ENCODE data around the gene PLCG2.

Gene PLCG2

DNA sequence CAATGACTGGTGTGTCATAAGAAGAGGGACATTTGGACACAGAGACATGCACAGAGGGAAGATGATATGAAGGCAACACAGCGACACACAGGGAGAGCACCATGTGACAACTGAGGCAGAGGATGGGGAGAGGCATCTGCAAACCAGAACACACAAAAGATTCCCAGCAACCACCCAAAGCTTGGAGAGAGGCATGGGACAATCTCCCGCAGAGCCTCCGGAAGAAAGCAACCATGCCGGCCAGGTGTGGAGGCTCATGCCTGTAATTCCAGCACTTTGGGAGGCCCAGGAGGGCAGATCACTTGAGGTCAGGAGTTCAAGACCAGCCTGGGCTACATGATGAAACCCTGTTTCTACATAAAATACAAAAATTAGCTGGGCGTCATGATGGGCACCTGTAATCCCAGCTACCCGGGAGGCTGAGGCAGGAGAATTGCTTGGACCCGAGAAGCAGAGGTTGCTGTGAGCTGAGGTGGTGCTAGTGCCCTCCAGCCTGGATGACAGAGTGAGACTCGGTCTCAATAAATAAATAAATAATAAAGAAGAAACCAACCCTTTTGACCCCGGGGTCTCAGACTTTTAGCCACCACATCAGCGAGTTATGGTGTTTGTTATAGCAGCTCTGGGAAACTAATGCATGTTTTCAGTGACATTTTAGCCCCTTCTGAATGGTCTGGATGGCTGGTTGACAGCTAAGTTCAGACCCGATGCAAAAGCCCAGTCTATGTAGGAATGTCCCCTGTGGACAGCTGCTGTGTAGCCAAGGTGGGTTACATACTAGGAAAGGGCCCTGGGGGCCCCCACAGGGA lies 13.8 kb upstream of the PLCG2 start:
- ATAC-seq = no peak
- no peak for TF ChIP-seq TCF4 (CRISPR knock-in tag; IDR thresholded peaks at IDR 0.05; ENCODE audit: borderline replicate concordance)
- no peak for TF ChIP-seq ZFP30 (CRISPR knock-in tag; IDR thresholded peaks at IDR 0.05)
- TF ChIP-seq ARNTL (CRISPR knock-in tag; IDR thresholded peaks at IDR 0.05; ENCODE audit: borderline replicate concordance, low read depth) = no peak
- TF ChIP-seq BACH2 (CRISPR knock-in tag; IDR thresholded peaks at IDR 0.05; ENCODE audit: borderline replicate concordance) = no peak
- no peak for TF ChIP-seq RARB (CRISPR knock-in tag; IDR thresholded peaks at IDR 0.05)
- TF ChIP-seq, protein P1, sequence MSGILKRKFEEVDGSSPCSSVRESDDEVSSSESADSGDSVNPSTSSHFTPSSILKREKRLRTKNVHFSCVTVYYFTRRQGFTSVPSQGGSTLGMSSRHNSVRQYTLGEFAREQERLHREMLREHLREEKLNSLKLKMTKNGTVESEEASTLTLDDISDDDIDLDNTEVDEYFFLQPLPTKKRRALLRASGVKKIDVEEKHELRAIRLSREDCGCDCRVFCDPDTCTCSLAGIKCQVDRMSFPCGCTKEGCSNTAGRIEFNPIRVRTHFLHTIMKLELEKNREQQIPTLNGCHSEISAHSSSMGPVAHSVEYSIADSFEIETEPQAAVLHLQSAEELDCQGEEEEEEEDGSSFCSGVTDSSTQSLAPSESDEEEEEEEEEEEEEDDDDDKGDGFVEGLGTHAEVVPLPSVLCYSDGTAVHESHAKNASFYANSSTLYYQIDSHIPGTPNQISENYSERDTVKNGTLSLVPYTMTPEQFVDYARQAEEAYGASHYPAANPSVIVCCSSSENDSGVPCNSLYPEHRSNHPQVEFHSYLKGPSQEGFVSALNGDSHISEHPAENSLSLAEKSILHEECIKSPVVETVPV (CRISPR knock-in tag; IDR thresholded peaks at IDR 0.05) = no peak
- no peak for TF ChIP-seq SNAI2 (CRISPR knock-in tag; IDR thresholded peaks at IDR 0.05)
- TF ChIP-seq CSDC2 (CRISPR knock-in tag; IDR thresholded peaks at IDR 0.05) = no peak
- no peak for TF ChIP-seq PPARA (CRISPR knock-in tag; IDR thresholded peaks at IDR 0.05; ENCODE audit: borderline replicate concordance)
- TF ChIP-seq, protein P2, sequence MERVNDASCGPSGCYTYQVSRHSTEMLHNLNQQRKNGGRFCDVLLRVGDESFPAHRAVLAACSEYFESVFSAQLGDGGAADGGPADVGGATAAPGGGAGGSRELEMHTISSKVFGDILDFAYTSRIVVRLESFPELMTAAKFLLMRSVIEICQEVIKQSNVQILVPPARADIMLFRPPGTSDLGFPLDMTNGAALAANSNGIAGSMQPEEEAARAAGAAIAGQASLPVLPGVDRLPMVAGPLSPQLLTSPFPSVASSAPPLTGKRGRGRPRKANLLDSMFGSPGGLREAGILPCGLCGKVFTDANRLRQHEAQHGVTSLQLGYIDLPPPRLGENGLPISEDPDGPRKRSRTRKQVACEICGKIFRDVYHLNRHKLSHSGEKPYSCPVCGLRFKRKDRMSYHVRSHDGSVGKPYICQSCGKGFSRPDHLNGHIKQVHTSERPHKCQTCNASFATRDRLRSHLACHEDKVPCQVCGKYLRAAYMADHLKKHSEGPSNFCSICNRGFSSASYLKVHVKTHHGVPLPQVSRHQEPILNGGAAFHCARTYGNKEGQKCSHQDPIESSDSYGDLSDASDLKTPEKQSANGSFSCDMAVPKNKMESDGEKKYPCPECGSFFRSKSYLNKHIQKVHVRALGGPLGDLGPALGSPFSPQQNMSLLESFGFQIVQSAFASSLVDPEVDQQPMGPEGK (CRISPR knock-in tag; IDR thresholded peaks at IDR 0.05; ENCODE audit: borderline replicate concordance) = no peak
- no peak for TF ChIP-seq OSR1 (CRISPR knock-in tag; IDR thresholded peaks at IDR 0.05)
- TF ChIP-seq ZNF8 (CRISPR knock-in tag; IDR thresholded peaks at IDR 0.05) = no peak
- TF ChIP-seq, protein P3, sequence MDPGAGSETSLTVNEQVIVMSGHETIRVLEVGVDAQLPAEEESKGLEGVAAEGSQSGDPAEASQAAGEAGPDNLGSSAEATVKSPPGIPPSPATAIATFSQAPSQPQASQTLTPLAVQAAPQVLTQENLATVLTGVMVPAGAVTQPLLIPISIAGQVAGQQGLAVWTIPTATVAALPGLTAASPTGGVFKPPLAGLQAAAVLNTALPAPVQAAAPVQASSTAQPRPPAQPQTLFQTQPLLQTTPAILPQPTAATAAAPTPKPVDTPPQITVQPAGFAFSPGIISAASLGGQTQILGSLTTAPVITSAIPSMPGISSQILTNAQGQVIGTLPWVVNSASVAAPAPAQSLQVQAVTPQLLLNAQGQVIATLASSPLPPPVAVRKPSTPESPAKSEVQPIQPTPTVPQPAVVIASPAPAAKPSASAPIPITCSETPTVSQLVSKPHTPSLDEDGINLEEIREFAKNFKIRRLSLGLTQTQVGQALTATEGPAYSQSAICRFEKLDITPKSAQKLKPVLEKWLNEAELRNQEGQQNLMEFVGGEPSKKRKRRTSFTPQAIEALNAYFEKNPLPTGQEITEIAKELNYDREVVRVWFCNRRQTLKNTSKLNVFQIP (CRISPR knock-in tag; IDR thresholded peaks at IDR 0.05; ENCODE audit: borderline replicate concordance, low read depth) = no peak
- no peak for TF ChIP-seq ZFP3 (CRISPR knock-in tag; IDR thresholded peaks at IDR 0.05)
- TF ChIP-seq ZC3H10 (CRISPR knock-in tag; IDR thresholded peaks at IDR 0.05) = no peak

DNA sequence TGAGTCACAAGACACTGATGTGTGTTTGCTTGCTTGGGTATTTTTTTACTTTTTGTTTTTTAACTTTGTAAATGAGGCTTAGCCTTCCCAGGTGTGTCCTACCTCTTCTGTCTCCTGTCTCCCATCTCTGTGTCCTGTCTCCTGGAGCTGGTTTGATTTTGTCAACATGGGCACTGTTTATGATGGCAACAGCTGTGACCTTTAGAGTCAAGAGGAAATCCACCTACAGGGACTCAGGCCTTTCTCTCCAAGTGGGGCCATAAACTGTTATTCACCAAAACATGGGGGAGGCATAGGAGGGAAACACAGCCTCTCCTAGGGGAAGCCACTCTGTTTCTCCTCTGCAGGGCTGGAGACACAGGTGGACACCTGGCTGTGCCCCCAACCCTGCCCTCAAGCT lies 13.1 kb upstream of the PLCG2 start:
- ATAC-seq = no peak

More for the DNA sequence above, 13.1 kb upstream of the PLCG2 start:
- TF ChIP-seq ZFP30 (CRISPR knock-in tag; IDR thresholded peaks at IDR 0.05) = no peak
- TF ChIP-seq ZC3H10 (CRISPR knock-in tag; IDR thresholded peaks at IDR 0.05) = no peak
- TF ChIP-seq, protein P1 (CRISPR knock-in tag; IDR thresholded peaks at IDR 0.05) = no peak
- TF ChIP-seq, protein P3 (CRISPR knock-in tag; IDR thresholded peaks at IDR 0.05; ENCODE audit: borderline replicate concordance, low read depth) = no peak
- TF ChIP-seq ESRRG (CRISPR knock-in tag; IDR thresholded peaks at IDR 0.05) = no peak
- no peak for TF ChIP-seq SNAI2 (CRISPR knock-in tag; IDR thresholded peaks at IDR 0.05)
- TF ChIP-seq, protein P4, sequence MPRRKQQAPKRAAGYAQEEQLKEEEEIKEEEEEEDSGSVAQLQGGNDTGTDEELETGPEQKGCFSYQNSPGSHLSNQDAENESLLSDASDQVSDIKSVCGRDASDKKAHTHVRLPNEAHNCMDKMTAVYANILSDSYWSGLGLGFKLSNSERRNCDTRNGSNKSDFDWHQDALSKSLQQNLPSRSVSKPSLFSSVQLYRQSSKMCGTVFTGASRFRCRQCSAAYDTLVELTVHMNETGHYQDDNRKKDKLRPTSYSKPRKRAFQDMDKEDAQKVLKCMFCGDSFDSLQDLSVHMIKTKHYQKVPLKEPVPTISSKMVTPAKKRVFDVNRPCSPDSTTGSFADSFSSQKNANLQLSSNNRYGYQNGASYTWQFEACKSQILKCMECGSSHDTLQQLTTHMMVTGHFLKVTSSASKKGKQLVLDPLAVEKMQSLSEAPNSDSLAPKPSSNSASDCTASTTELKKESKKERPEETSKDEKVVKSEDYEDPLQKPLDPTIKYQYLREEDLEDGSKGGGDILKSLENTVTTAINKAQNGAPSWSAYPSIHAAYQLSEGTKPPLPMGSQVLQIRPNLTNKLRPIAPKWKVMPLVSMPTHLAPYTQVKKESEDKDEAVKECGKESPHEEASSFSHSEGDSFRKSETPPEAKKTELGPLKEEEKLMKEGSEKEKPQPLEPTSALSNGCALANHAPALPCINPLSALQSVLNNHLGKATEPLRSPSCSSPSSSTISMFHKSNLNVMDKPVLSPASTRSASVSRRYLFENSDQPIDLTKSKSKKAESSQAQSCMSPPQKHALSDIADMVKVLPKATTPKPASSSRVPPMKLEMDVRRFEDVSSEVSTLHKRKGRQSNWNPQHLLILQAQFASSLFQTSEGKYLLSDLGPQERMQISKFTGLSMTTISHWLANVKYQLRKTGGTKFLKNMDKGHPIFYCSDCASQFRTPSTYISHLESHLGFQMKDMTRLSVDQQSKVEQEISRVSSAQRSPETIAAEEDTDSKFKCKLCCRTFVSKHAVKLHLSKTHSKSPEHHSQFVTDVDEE (CRISPR knock-in tag; IDR thresholded peaks at IDR 0.05) = no peak
- TF ChIP-seq, protein P5, sequence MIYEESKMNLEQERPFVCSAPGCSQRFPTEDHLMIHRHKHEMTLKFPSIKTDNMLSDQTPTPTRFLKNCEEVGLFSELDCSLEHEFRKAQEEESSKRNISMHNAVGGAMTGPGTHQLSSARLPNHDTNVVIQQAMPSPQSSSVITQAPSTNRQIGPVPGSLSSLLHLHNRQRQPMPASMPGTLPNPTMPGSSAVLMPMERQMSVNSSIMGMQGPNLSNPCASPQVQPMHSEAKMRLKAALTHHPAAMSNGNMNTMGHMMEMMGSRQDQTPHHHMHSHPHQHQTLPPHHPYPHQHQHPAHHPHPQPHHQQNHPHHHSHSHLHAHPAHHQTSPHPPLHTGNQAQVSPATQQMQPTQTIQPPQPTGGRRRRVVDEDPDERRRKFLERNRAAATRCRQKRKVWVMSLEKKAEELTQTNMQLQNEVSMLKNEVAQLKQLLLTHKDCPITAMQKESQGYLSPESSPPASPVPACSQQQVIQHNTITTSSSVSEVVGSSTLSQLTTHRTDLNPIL (CRISPR knock-in tag; IDR thresholded peaks at IDR 0.05; ENCODE audit: low read depth) = no peak
- no peak for TF ChIP-seq OSR1 (CRISPR knock-in tag; IDR thresholded peaks at IDR 0.05)
- TF ChIP-seq TCF4 (CRISPR knock-in tag; IDR thresholded peaks at IDR 0.05; ENCODE audit: borderline replicate concordance) = no peak
- TF ChIP-seq ZFP3 (CRISPR knock-in tag; IDR thresholded peaks at IDR 0.05) = no peak
- no peak for TF ChIP-seq ARNTL (CRISPR knock-in tag; IDR thresholded peaks at IDR 0.05; ENCODE audit: borderline replicate concordance, low read depth)
- no peak for TF ChIP-seq ZNF70 (CRISPR knock-in tag; IDR thresholded peaks at IDR 0.05)
- TF ChIP-seq, protein P2 (CRISPR knock-in tag; IDR thresholded peaks at IDR 0.05; ENCODE audit: borderline replicate concordance) = no peak
- no peak for TF ChIP-seq ZNF8 (CRISPR knock-in tag; IDR thresholded peaks at IDR 0.05)
